Neural progenitor cell (in vitro differentiated cells): ENCODE results near the gene OR10V1.
"Not testable (repeated sequence)": the region's sequence is repeated elsewhere in the genome, so short reads cannot be mapped to it uniquely, and the experiment has no call there.

ENCODE experiments used
- EZH2 ChIP-seq: fragments of 200-600 bp; sonication (generic); IDR thresholded peaks from 2 replicates; pipeline ENCODE4 v1.6.1; 2017; ENCODE audit warnings: antibody characterized with exemption, mild to moderate bottlenecking, moderate library complexity
- TF ChIP-seq, protein P1 (sequence below): fragments of 200-600 bp; sonication (generic); IDR thresholded peaks from 2 replicates; pipeline ENCODE4 v1.5.1; 2017; ENCODE audit warnings: antibody characterized with exemption, mild to moderate bottlenecking

DNA sequence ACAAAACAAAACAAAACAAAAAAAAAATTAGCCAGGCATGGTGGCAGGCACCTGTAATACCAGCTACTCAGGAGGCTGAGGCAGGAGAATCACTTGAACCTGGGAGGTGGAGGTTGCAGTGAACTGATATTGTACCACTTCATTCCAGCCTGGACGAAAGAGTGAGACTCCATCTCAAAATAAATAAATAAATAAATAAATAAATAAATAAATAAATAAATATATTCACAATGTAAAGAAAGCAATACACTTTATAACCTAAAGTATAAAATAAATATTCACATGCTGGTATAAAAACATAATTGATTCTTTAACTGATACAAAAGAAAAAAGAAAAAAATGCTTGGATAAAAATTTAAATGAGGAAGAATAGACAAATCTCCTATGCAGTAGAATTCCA, 10.1 kb downstream of the OR10V1 start:
- TF ChIP-seq, protein P1, sequence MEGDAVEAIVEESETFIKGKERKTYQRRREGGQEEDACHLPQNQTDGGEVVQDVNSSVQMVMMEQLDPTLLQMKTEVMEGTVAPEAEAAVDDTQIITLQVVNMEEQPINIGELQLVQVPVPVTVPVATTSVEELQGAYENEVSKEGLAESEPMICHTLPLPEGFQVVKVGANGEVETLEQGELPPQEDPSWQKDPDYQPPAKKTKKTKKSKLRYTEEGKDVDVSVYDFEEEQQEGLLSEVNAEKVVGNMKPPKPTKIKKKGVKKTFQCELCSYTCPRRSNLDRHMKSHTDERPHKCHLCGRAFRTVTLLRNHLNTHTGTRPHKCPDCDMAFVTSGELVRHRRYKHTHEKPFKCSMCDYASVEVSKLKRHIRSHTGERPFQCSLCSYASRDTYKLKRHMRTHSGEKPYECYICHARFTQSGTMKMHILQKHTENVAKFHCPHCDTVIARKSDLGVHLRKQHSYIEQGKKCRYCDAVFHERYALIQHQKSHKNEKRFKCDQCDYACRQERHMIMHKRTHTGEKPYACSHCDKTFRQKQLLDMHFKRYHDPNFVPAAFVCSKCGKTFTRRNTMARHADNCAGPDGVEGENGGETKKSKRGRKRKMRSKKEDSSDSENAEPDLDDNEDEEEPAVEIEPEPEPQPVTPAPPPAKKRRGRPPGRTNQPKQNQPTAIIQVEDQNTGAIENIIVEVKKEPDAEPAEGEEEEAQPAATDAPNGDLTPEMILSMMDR: not testable (repeated sequence)
- not testable (repeated sequence) for TF ChIP-seq EZH2
